T47D (cell line): ENCODE data around the gene CCSER2.
A peak's percentile ranks its signal among the peaks of the same experiment; 100 is the strongest.

Experiments used
- DNase-seq, 2 experiments: peaks; one replicate each; pipeline versions ENCODE4 v3.0.0 to v3.0.0-alpha.2; 2011 to 2012; ENCODE audit warnings: low read depth in 1 of 2, low spot score in 1 of 2
- JUND ChIP-seq: IDR thresholded peaks from 2 replicates; pipeline ENCODE4 v1.6.1; 2012; ENCODE audit warnings: low read depth
- in situ Hi-C: cut with HindIII; loops from 2 replicates; pipeline ENCODE4 v1.10.0; 2016; ENCODE audit warnings: low sequenced_read_pairs, low pct_unique_long_range_greater_than_20kb

Gene CCSER2

DNA sequence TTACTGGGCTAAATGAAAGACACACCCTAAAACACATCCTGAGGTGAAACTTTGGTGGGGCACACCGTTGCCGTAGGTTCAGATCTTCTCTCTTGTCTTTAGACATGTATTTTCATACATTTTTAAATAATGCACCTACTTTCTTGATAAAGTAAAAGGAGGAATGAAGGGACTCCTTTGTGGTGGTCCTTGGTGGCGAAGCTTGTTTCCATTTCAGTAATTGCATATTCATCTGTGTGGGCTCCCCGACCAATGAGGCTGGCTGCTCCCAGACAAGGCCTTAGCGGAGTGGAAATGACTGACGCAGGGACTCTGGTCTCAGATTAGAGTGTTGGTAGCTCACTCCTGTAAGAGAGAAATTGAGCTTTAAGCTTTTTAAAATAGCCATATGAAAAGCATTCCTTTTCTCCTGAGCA is 815 bp downstream of the CCSER2 start:
- in situ Hi-C loops: no loop called here

DNA sequence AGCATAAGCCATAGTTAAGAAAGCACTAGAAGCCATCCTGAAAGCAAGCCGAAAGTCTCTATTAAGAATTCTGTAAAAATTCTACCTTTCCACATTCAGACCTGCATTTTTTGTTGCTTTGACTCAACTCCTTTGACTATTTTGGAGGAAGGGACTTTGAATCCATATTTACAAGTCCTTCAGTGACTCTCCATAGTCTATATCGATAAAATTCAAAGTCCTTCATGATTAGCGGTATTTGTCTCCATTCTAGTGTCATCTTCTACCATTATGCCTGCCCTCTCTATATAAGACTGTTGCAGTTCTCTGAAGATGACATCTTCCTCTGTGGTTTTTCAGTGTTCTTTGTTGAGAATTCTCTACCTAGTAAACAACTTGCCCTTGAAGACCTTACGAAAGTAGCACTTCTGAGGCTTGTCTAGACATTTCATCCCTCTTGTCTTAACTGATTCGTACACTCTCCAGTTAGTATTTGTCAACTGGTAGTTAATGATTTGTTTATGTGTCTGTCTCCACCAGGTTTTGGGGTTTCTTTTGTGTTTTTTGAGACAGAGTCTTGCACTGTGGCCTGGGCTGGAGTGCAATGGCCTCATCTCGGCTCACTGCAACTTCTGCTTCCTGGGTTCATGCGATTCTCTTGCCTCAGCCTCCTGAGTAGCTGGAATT is 1.7 kb downstream of the CCSER2 start:
- in situ Hi-C loops: no loop called here
- no peak for TF ChIP-seq JUND
- DNase-seq: no peak

More for the DNA sequence above, 815 bp downstream of the CCSER2 start:
- no peak for TF ChIP-seq JUND
- peak; percentile 18 to 46 for DNase-seq

DNA sequence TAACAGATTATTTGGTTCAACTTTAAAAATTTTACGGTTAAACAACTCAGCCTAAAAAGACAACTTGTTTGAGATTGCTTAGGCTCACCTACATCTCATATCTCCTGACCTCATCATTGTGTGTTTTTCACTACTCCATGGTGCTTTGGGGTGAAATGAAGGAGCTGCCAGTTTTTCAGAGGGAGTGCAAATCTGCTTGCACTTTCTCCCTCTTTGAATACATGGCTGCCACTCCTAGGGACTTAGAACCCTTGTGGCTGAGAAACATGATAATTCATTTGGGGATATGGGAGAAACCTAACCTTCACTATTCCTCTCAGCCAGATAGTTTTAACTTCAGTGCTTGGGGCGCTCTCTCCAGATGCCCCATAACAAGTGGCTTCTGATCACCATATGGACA is 2.7 kb downstream of the CCSER2 start:
- in situ Hi-C loops: no loop called here
- no peak for TF ChIP-seq JUND
- no peak for DNase-seq

DNA sequence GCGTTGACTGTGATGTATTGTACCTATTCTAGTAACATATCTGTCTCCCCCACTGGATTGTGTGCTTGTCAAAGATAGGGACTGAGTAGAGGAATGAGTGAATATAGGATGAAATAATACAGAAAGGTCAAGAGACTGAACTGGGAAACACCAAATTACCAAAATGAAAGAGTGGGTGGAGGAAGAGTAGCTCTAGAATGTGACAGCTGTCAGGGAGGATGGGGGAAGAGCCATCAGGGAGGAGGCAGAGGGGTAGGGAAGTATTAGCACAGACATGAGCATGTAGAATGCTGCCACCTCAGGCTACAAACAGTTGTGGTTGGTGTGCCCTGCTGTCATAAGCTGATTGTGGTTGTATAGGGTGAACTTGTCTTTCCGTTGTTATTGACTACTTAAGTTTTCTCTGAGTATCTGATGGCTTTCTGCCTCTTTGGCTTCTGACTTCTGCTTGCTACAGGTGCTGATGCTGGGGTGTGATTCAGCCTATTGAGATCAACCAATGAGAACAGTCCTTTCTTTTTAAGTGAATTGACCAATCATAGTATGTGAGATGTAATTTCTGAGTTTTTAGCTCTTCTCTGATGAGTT is 5.6 kb downstream of the CCSER2 start:
- peak in 1 of 2 experiments; percentile 40 for DNase-seq
- no peak for TF ChIP-seq JUND
- in situ Hi-C loops: no loop called here

- TF ChIP-seq JUND: no peak
- DNase-seq: no peak
- in situ Hi-C loops: no loop called here
These were observed 6.4 kb downstream of the CCSER2 start for GRCh38 chr10:84334811-84335210.

- no peak for TF ChIP-seq JUND
- DNase-seq: no peak
- in situ Hi-C loops: no loop called here
These were observed 7.1 kb downstream of the CCSER2 start for GRCh38 chr10:84335516-84335915.

GRCh38 chr10:84336406-84337090 is 8.2 kb downstream of the CCSER2 start:
- in situ Hi-C loops: no loop called here
- no peak for TF ChIP-seq JUND
- no peak for DNase-seq

DNA sequence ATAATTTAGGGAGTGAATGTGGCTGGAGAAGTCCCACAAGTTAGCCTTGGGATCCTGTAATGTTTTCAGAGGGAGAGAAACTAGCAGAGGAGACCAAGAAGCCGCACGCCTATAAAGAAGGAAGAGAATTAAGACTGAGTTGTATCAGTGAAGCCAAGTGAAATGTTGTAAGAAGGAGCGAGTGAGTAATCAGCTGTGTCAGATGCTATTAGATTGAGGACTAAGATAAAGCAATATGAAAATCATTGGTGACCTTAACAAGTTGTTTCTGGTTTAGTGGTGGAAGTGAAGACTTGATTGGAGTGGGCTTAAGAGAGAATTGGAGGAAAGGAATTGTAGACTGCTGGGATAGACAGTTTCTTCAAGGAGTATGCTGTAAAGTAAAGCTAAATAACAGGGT is 8.8 kb downstream of the CCSER2 start:
- TF ChIP-seq JUND: no peak
- in situ Hi-C loops: no loop called here
- DNase-seq: no peak

- no peak for DNase-seq
- no peak for TF ChIP-seq JUND
- in situ Hi-C loops: no loop called here
These were observed 10.6 kb downstream of the CCSER2 start for GRCh38 chr10:84339025-84339424.

GRCh38 chr10:84340187-84340586 is 11.8 kb downstream of the CCSER2 start:
- no peak for TF ChIP-seq JUND
- no peak for DNase-seq
- in situ Hi-C loops: no loop called here

DNA sequence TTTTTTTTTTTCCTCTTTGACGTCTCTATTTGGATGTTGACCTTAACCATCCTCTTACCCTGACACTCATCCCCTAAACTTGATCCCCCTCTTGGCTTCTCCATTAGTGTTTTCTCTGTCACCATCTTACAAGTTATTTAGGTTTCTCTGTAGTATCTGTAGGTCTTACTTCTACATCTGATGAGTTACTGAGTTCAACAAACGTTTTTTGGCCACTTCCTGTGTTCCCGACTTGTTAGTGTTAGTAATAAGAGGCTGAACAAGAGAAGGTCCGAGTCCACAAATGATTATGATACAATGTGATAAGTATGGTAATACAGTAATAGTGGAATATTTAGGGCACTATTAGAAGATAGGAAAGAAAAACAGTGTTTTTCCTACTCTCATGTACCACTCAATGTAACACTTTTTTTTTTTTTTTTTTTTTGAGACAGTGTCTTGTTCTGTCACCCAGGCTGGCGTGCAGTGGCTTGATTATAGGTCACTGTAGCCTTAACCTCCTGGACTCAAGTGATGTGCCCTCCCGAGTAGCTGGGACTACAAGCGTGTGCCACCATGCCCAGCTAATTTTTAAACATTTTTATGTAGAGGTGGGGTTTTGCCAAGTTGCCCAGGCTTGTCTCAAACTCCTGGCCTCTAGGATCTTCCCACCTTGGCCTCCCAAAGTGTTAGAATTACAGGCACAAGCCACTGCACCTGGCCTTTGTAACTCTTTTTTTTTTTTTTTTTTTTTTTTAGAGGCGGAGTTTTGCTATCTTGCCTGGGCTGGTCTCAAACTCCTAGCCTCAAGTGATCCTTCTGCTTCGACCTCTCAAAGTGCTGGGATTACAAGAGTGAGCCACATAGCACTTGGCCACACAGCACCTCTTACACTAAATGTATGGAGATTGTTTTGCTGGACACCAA is 12.5 kb downstream of the CCSER2 start:
- in situ Hi-C loops: no loop called here
- no peak for TF ChIP-seq JUND
- no peak for DNase-seq

- in situ Hi-C loops: no loop called here
- TF ChIP-seq JUND: no peak
- DNase-seq: no peak
These were observed 13.1 kb downstream of the CCSER2 start for GRCh38 chr10:84341538-84341856.
